DMS153 treated with DMSO at 0.1 percent for 48 hours (cell line): Measurements from ENCODE around the gene PPP4R2.
A peak's percentile ranks its signal among the peaks of the same experiment; 100 is the strongest.

Experiments used
- DNase-seq: peaks from one replicate; lab custom pipeline; 2025; ENCODE audit not compliant: unreplicated experiment; lab: John Stamatoyannopoulos, UW

Gene PPP4R2, protein sequence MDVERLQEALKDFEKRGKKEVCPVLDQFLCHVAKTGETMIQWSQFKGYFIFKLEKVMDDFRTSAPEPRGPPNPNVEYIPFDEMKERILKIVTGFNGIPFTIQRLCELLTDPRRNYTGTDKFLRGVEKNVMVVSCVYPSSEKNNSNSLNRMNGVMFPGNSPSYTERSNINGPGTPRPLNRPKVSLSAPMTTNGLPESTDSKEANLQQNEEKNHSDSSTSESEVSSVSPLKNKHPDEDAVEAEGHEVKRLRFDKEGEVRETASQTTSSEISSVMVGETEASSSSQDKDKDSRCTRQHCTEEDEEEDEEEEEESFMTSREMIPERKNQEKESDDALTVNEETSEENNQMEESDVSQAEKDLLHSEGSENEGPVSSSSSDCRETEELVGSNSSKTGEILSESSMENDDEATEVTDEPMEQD

DNA sequence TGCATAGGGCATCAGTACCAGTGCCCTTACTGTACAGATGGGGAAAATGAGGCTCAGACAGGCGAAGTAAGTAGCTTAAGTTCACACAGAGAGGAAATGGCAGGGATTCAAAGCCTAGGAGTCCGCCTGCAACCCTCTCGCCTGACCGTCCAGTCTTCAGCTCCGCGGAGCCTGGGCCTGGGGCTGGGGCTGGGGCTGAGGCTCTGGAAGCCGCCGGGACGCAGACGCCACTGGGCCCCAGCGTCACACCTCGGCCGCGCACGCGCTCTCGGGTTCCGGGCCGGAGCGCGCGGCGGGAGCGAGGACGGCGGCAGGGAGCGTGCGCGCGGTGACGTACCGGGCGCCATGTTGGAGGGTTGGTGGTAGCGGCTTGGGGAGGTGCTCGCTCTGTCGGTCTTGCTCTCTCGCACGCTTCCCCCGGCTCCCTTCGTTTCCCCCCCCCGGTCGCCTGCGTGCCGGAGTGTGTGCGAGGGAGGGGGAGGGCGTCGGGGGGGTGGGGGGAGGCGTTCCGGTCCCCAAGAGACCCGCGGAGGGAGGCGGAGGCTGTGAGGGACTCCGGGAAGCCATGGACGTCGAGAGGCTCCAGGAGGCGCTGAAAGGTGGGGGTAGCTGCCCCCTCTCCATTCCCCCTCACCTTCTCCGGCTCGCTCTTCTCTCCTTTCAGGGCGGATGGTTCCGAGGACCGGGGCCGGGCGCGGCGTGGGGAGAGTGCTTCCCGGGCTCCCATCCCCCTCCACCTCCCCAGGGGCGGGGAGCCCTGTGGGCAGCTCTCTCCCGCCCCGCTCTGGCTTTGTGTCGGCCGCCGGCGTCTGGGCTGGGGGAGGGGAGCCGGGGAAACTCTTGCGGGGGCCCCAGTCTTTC is at the start of gene PPP4R2:
PPP4R2 (plus strand) TSS at position 339 of the 861 bp plus-strand sequence; CDS start at position 566, 227 bp downstream.
- peak; percentile 48 for DNase-seq

DNA sequence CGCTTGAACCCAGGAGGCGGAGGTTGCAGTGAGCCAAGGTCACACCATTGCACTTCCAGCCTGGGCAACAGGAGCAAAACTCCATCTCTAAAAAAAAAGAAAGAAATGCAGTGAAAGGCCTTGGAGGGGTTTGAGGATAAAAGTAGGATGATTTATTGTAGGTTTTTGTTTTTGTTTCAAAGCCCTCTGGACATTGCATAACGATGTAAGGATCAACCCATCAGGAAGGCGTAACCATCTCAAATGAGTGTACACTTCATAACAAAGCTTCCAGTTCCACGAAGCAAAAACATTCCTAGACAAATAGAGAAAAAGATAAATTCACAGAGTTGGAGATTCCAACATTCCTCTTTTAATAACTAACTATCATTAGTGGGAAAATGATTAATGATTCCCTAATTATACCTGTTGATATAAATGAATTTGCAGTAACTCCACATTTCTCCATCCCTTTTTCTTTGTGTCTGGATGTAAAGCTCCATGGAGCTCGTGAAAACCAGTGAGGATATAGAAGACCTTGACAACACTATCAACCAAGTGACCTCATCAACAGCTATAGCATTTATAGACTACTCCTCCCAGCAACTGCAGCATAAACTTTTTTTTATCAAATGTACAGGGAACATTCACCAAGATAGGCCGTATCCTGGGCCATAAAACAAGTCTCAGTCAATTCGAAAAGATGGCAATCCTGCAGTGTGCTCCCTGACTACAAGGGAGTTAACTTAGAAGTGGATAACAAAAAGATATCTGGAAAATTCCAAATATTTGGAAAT is 48.7 kb upstream of the PPP4R2 start:
- no peak for DNase-seq

- DNase-seq, result no peak
Measured at GRCh38 chr3:72949016-72949415, 47.6 kb upstream of the PPP4R2 start.

DNA sequence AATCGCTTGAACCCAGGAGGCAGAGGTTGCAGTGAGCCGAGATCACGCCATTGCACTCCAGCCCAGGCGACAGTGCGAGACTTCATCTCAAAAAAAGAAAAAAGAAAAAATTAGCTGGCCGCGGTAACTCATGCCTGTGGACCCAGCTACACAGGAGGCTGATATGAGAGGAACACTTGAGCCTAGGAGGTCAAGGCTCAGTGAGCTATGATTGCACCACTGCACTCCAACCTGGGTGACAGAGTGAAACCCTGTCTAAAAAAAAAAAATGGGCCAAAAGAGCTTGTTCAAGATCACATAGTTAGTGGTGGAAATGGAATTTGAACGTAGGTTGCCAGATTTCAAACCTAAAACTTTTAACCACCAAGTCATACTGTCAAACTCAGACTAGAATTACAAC is 46.2 kb upstream of the PPP4R2 start:
- DNase-seq, result no peak

- DNase-seq, result no peak
Measured at GRCh38 chr3:72950801-72951200, 45.8 kb upstream of the PPP4R2 start.

DNA sequence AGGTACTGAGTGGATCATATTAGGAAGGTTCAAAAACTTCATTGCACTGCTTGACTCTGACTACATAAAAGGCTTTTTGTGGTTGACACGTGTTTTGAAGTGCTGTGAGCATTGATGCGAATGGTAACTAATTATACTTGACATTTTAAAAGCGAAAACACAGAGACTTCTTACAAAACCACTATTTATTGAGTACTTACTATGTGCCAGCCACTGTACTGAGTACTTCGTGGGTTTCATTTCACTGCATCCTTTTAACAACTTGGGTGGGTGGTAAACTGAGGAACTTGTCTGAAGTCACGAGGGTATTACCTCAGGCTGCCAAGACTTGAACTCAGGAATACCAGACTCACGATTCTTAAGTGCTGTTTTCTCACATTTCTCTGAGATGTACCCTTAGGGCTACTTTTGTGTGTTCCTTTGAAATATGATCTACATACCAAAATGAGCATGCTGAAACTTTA is 45.3 kb upstream of the PPP4R2 start:
- no peak for DNase-seq

- no peak for DNase-seq
Measured at GRCh38 chr3:72953325-72953956, 43.2 kb upstream of the PPP4R2 start.

DNA sequence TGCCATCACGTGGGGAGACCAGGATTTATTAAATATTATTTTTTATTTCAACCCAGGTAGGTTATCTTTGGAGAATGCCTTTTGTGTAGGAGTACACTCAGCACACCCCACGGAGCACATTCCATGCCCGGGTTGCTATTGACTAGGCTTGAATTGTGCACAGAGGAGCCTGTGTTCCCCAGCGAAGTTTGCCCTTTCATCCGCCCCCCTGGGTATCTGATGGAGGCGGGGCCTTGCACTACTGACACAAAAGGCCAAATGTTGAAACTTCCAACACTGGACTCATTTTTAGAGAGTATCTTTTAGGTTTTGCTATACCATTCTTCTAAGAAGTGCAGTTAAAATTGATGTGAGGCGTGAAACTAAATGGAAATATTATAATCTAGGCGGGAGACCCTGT is 39.3 kb upstream of the PPP4R2 start:
- DNase-seq, result no peak

- DNase-seq, result no peak
Measured at GRCh38 chr3:72959336-72959735, 37.3 kb upstream of the PPP4R2 start.

GRCh38 chr3:72960812-72961518 is 35.6 kb upstream of the PPP4R2 start:
- peak; percentile 18 for DNase-seq

DNA sequence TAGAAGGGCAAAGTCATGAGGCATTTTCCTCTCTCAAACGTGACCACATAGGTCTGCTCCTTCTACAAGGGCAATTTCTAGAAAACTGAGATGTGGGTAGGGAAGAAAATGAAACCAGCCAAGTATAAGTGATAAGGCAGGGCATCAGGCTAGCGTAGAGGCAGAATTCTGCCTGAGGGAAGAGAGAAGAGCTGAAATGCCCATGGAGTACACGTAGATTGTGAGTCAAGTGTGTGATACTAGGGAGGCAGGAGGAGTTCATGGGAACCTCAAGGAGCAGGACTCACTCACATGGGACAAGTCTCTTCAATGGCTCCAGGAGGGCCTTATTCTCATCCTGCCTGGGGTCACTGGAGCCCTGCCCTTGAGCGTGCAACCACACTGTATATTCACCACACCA is 34.9 kb upstream of the PPP4R2 start:
- no peak for DNase-seq

DNA sequence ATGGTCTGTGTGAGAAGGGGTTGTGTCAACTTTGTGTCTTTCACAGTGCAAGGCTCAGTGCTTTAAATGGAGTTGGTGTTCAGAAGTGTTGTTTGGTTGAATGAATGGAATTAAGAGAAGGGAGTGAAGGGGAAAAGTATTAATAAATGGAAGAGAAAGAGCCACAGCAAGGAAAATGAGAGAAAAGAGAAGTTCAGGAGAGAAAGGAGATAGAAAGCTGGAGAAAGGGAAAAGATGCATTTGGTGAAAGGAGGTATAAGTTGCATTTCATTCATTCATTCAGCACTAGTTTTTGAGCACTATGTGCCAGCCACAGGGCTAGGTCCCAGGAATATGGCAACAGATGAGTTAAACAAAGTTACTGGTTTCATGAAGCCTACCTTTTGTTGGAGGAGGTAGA is 34.3 kb upstream of the PPP4R2 start:
- no peak for DNase-seq

GRCh38 chr3:72964633-72965032 is 32.0 kb upstream of the PPP4R2 start:
- no peak for DNase-seq

DNA sequence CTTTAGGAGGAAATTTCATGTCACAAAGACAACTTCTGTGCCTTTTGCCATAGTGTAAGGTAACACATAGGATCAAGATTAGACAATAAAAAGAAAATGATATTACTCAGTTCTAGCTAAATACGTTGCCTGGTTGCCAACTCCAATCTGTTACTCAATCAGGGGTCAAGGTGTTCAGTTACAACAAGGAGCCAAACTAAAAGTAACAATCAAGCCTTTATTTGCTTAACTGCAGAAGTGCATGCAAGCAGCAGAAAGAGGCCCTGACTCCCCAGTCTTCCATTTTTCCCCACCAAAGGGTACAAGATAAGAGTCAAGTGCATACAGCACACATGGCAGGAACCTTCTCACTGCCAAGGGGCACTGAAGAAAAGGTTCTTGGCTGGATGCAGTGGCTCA is 28.3 kb upstream of the PPP4R2 start:
- DNase-seq, result no peak

DNA sequence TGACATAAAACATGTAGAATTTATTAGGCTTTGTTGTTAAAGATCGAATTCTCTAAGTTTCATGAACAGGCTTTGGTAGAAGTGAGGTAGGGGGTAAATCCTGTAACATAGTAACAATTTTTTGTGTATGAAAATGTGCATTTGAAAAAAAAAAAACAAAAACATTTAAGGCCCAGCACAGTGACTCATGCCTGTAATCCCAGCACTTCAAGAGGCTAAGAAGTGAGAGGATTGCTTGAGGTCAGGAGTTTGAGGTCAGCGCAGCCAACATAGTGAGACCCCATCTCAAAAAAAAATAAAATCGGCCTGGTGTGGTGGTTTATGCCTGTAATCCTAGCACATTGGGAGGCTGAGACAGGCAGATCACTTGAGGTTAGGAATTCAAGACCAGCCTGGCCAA is 26.8 kb upstream of the PPP4R2 start:
- no peak for DNase-seq

GRCh38 chr3:72970942-72971341 is 25.7 kb upstream of the PPP4R2 start:
- no peak for DNase-seq

DNA sequence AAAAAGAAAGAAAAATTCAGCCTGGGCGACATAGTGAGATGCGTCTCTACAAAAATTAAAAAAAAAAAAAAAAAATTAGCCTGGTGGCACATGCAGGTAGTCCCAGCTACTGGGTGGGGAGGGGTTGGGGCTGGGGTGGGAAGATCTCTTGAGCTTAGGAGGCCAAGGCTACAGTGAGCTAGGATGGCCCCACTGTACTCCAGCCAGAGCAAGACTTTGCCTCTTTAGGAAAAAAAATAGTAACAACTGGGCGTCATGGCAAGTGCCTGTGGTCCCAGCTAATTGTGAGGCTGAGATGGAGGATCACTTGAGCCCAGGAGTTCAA is 23.9 kb upstream of the PPP4R2 start:
- DNase-seq, result no peak

- no peak for DNase-seq
Measured at GRCh38 chr3:72973031-72973723, 23.4 kb upstream of the PPP4R2 start.

GRCh38 chr3:72973786-72974185 is 22.8 kb upstream of the PPP4R2 start:
- no peak for DNase-seq

- DNase-seq, result no peak
Measured at GRCh38 chr3:72974956-72975355, 21.7 kb upstream of the PPP4R2 start.
